ENCODE measurements around the gene C1orf105.

DNA sequence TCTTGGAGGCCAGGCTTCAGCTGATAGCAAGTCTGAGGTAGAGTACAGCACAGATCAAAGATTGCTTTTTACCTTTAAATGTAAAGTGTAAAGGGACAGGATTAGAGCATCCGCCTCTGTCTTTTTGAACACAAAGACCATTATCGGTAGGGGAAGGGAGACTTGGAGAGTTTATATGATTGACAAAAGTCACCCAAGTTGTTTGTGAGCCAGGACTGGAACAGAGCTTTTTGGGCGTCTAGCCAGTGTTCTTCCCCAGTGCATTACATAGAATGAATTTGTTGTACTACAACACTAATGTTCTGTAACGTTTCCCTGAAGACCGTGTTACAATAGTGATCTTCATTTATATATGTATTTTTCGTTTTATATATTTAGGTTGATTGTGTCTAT is 32.7 kb downstream of the C1orf105 start:
- TF ChIP-seq POLR2A (IDR thresholded peaks at IDR 0.05) = no peak
- TF ChIP-seq, protein P1, sequence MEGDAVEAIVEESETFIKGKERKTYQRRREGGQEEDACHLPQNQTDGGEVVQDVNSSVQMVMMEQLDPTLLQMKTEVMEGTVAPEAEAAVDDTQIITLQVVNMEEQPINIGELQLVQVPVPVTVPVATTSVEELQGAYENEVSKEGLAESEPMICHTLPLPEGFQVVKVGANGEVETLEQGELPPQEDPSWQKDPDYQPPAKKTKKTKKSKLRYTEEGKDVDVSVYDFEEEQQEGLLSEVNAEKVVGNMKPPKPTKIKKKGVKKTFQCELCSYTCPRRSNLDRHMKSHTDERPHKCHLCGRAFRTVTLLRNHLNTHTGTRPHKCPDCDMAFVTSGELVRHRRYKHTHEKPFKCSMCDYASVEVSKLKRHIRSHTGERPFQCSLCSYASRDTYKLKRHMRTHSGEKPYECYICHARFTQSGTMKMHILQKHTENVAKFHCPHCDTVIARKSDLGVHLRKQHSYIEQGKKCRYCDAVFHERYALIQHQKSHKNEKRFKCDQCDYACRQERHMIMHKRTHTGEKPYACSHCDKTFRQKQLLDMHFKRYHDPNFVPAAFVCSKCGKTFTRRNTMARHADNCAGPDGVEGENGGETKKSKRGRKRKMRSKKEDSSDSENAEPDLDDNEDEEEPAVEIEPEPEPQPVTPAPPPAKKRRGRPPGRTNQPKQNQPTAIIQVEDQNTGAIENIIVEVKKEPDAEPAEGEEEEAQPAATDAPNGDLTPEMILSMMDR (IDR thresholded peaks at IDR 0.05) = no peak

Measured in testis (tissue), 2 donors.